Measurements from ENCODE around the gene CHERP. TPM values are rescaled to one million over a fixed set of nuclear protein-coding genes. Genes with fewer than 3 reads are reported as not detected.
A peak's percentile ranks its signal among the peaks of the same experiment; 100 is the strongest.

The CHERP gene
- total and polyA plus RNA-seq, 2 of the 8 experiments (the other 6 are each of a cell fraction or from before 2014, with no cell fraction given) = 13.9 to 73.7 TPM

DNA sequence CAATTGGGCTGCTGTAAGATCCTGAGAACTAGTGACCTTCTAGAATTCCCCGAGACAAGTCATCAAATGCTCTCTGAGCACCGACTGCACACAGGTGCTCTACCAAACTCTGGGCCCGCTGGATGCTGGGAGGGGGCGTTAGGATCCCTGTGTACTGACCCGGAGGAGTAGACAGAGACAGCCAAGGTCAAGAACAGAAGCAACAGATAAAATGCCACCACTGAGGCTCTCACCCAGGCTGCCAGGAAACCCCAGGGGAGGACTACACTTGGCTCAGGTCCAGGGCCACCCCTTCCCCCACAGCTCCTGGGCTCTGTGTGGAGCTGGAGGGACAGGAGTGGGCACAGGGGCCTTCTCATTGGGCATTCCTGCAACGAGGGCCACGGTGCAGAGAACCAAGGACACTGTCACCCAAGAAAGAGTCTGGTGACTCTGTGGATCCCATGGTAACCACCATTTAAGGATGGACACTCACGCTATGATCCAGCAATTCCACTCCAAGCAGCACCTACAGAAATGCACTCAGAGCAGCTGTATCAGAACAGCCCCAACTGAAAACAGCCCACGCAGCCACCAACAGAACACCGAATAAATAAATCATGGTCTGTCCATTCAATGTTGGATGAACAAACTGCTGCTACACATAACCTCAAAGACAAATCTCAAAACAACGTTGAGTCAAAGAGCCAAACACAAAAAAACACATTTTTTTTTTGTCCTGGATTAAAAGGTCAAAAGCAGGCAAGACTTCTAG lies 46.8 kb upstream of the CHERP start:
- H3K27ac ChIP-seq (ENCODE audit: low read depth, low read length) = no peak overlapping the region
- no peaks in the 10 kb centered on the region for H3K36me3 ChIP-seq (ENCODE audit: control insufficient read depth in 2 of 4, insufficient read depth in 4 of 4, low read length in 3 of 4)
- no peak overlapping the region for H3K4ac ChIP-seq (replicated peaks; ENCODE audit: insufficient read length, low read depth, low read length)
- H4K20me1 ChIP-seq (replicated peaks in 1 of 2; ENCODE audit: control insufficient read depth in 1 of 2, insufficient read depth in 2 of 2, low read length in 2 of 2) = peaks cover 38 to 51% of the 10 kb centered on the region in 2 experiments
- ChIA-PET CTCF (ENCODE audit: partially characterized antibody) (interaction anchor here (1.4 kb wide), 1 partner anchor 61 kb away, joined by 3 read pairs; no protein-coding TSS in a partner anchor), POLR2A (ENCODE audit: partially characterized antibody) (interaction anchor here (1.2 to 1.4 kb wide), 2 partner anchors 12 to 19 kb away, joined by 3 read pairs; no protein-coding TSS in a partner anchor)
- H3K79me1 ChIP-seq (ENCODE audit: low read depth, low read length) = peaks cover 49% of the 10 kb centered on the region
- no peak overlapping the region for H2BK20ac ChIP-seq (ENCODE audit: low read length)
- H2BK15ac ChIP-seq (ENCODE audit: low read length) = 0 out of 2 replicates have a peak overlapping the region, but pooled peaks have one; percentile 36
- no peak overlapping the region for H3K14ac ChIP-seq (ENCODE audit: insufficient read length)
- H4K8ac ChIP-seq (ENCODE audit: extremely low read depth, insufficient read depth, low read length) = no peak overlapping the region
- no peak overlapping the region for H4K5ac ChIP-seq (ENCODE audit: insufficient read length, low read depth, low read length)
- FAIRE-seq (no peak), DNase-seq (ENCODE audit: low read depth in 1 of 2, low spot score in 2 of 2) (no peak)
- H3K9me3 ChIP-seq (ENCODE audit: insufficient read depth in 2 of 2, low read depth in 1 of 2, low read length in 1 of 2) = no peaks in the 10 kb centered on the region
- 91% methylated on average over 11 of the region's 11 CpGs; no CpG with 5 or more reads in 1 of the 2 experiments for WGBS, 2 experiments (ENCODE audit: extremely low coverage in 1 of 2, insufficient coverage in 1 of 2, insufficient read length in 1 of 2, insufficient replicate concordance in 2 of 2, low coverage in 1 of 2, low lambda C conversion rate in 2 of 2, missing lambda C conversion rate in 1 of 2)
- H3K9ac ChIP-seq (replicated peaks in 1 of 4; ENCODE audit: extremely low read depth in 1 of 4, low read depth in 3 of 4, low read length in 3 of 4) = no peak overlapping the region; a peak in 3 of 7 replicates
- H3K23me2 ChIP-seq (ENCODE audit: low read depth, low read length) = no peaks in the 10 kb centered on the region
- H3K18ac ChIP-seq (ENCODE audit: extremely low read depth, low read length) = no peak overlapping the region
- H2AK5ac ChIP-seq (ENCODE audit: low read depth, low read length) = no peak overlapping the region
- H2BK5ac ChIP-seq (ENCODE audit: low read depth, low read length) = peak overlapping the region; percentile 18; the same call in 1 of the 2 replicates
- H3K23ac ChIP-seq (ENCODE audit: insufficient read length) = no peak overlapping the region
- peaks cover 18 to 95% of the 10 kb centered on the region in 2 experiments; a peak in 3 of 4 replicates for H3K79me2 ChIP-seq (ENCODE audit: control insufficient read depth in 1 of 2, insufficient read depth in 2 of 2, low read length in 2 of 2)
- H3K27me3 ChIP-seq (replicated peaks in 1 of 4; ENCODE audit: control insufficient read depth in 3 of 4, extremely low read depth in 1 of 4, insufficient read depth in 3 of 4, low read length in 3 of 4) = no peaks in the 10 kb centered on the region
- no peak for TF ChIP-seq FOSL1 (IDR thresholded peaks at IDR 0.05; ENCODE audit: insufficient read depth, low read depth, low read length)
- no peak overlapping the region for H2BK120ac ChIP-seq (replicated peaks; ENCODE audit: low read depth, low read length)
- H3K4me2 ChIP-seq (ENCODE audit: insufficient read depth in 1 of 2, low read depth in 2 of 2, low read length in 2 of 2) = no peak overlapping the region
- no peak overlapping the region for H3K4me3 ChIP-seq (ENCODE audit: extremely low read depth in 1 of 4, insufficient read depth in 2 of 4, low read depth in 3 of 4, low read length in 4 of 4)
- H3K56ac ChIP-seq (replicated peaks; ENCODE audit: insufficient read length, low read depth, low read length) = no peak overlapping the region
- H4K91ac ChIP-seq (replicated peaks; ENCODE audit: insufficient read length, low read length) = no peak overlapping the region
- no peak overlapping the region for H2BK12ac ChIP-seq (ENCODE audit: low read depth, low read length)
- no peak overlapping the region for H2AFZ ChIP-seq (ENCODE audit: low read length)
- H3K4me1 ChIP-seq (replicated peaks in 1 of 4; ENCODE audit: control insufficient read depth in 3 of 4, insufficient read depth in 4 of 4, low read length in 3 of 4) = peaks cover 10 to 48% (median 34%) of the 10 kb centered on the region in 4 experiments

Measured in H1 (cell line).